Mammary epithelial cell (primary cell): ENCODE measurements around the gene PSMB1.

Experiments
- CTCF ChIP-seq, 2 donors: IDR thresholded peaks in 1 of 2; conservative IDR thresholded peaks in 1 of 2; 2 replicates each; pipeline ENCODE4 v1.5.1; 2011 to 2012; ENCODE audit warnings: inconsistent platforms in 2 of 2, low read length in 2 of 2, mild to moderate bottlenecking in 2 of 2, control low read depth in 1 of 2, low read depth in 1 of 2; ENCODE audit not compliant: insufficient read depth in 1 of 2; ENCODE audit errors: extremely low read depth in 1 of 2
- EZH2 ChIP-seq: IDR thresholded peaks from 2 replicates; pipeline ENCODE4 v1.6.1; 2012; ENCODE audit warnings: low read length, inconsistent platforms, borderline replicate concordance

- no peak for TF ChIP-seq CTCF (conservative IDR thresholded peaks at IDR 0.05 in 1 of 2, IDR thresholded peaks at IDR 0.05 in 1 of 2; ENCODE audit: extremely low read depth in 1 of 2, insufficient read depth in 1 of 2, low read depth in 1 of 2, low read length in 2 of 2)
- TF ChIP-seq EZH2, result no peak
Observed at GRCh38 chr6:170554796-170555137, 1.7 kb upstream of the PSMB1 start.
